HepG2 (cell line): ENCODE results near the gene DPH7. TPM values are rescaled to one million over a fixed set of nuclear protein-coding genes. Genes with fewer than 3 reads are reported as not detected.

Source experiments
- AHDC1 ChIP-seq: sonication (generic); formaldehyde crosslinking; IDR thresholded peaks from 2 replicates; pipeline ENCODE4 v1.5.1; 2020; ENCODE audit warnings: mild to moderate bottlenecking, missing genetic modification reagents, borderline replicate concordance
- CREM ChIP-seq, 2 experiments: sonication (generic) in 1 of 2; formaldehyde crosslinking in 1 of 2; IDR thresholded peaks; 2 replicates each; pipeline versions ENCODE4 v1.4.0 to v1.6.1; 2016 to 2020; ENCODE audit warnings: antibody characterized with exemption in 1 of 2, mild to moderate bottlenecking in 1 of 2, missing genetic modification reagents in 1 of 2
- FOXK1 ChIP-seq: sonication (generic); formaldehyde crosslinking; IDR thresholded peaks from 2 replicates; pipeline ENCODE4 v1.4.0; 2020; ENCODE audit warnings: low read depth, missing genetic modification reagents, borderline replicate concordance
- HES4 ChIP-seq: sonication (generic); formaldehyde crosslinking; IDR thresholded peaks from 2 replicates; pipeline ENCODE4 v1.9.0; 2021; ENCODE audit warnings: mild to moderate bottlenecking, missing genetic modification reagents, borderline replicate concordance
- HNF4A ChIP-seq: sonication (generic); formaldehyde crosslinking; IDR thresholded peaks from 2 replicates; pipeline ENCODE4 v1.4.0; 2020; ENCODE audit warnings: missing genetic modification reagents
- KLF15 ChIP-seq: sonication (generic); formaldehyde crosslinking; IDR thresholded peaks from 2 replicates; pipeline ENCODE4 v1.8.1; 2023; ENCODE audit warnings: borderline replicate concordance, mild to moderate bottlenecking, inconsistent platforms, missing genetic modification reagents, mixed read lengths
- MED1 ChIP-seq: sonication (generic); formaldehyde crosslinking; IDR thresholded peaks from 2 replicates; pipeline ENCODE4 v1.4.0; 2020; ENCODE audit warnings: missing genetic modification reagents
- RBM22 ChIP-seq: fragments of 200-400 bp; formaldehyde crosslinking; optimal IDR thresholded peaks from 2 replicates; pipeline ENCODE3; 2017; ENCODE audit warnings: mild to moderate bottlenecking, low read length, moderate library complexity
- SALL1 ChIP-seq: sonication (generic); formaldehyde crosslinking; IDR thresholded peaks from 2 replicates; pipeline ENCODE4 v1.8.0; 2022; ENCODE audit warnings: mild to moderate bottlenecking, missing genetic modification reagents
- ZNF562 ChIP-seq: sonication (generic); formaldehyde crosslinking; IDR thresholded peaks from 2 replicates; pipeline ENCODE4 v1.8.0; 2022; ENCODE audit warnings: missing genetic modification reagents, borderline replicate concordance
- ZNF687 ChIP-seq: sonication (generic); formaldehyde crosslinking; IDR thresholded peaks from 2 replicates; pipeline ENCODE4 v1.5.1; 2020; ENCODE audit warnings: mild to moderate bottlenecking, missing genetic modification reagents, moderate library complexity
- ZNF782 ChIP-seq: sonication (generic); formaldehyde crosslinking; IDR thresholded peaks from 2 replicates; pipeline ENCODE4 v1.4.0; 2020; ENCODE audit warnings: missing genetic modification reagents, mild to moderate bottlenecking, borderline replicate concordance
- ZSCAN25 ChIP-seq: sonication (generic); formaldehyde crosslinking; IDR thresholded peaks from 2 replicates; pipeline ENCODE4 v1.8.0; 2022; ENCODE audit warnings: mild to moderate bottlenecking, missing genetic modification reagents
- polyA plus RNA-seq, 8 experiments: library from polyadenylated mRNA; depleted of rRNA in 3 of 8; stranded (reverse) in 7 of 8; unstranded in 1 of 8; fragments of >200 nt; fragmentation: Illumina TruSeq in 4 of 8; extraction: Trizol in 4 of 8; gene quantifications; 2 replicates each; pipeline versions ENCODE4 v1.2.1 to v1.2.3, GENCODE V29; 2011 to 2016; ENCODE audit warnings: low read depth in 4 of 8, missing spikeins in 1 of 8, mixed read lengths in 1 of 8; ENCODE audit not compliant: insufficient read depth in 1 of 8
- total RNA-seq, 5 experiments: library from RNA; depleted of rRNA; stranded (reverse); fragments of >200 nt; fragmentation: Illumina TruSeq; extraction: Trizol; gene quantifications; 2 replicates each; pipeline ENCODE4 v1.2.3, GENCODE V29; 2016; ENCODE audit warnings: low read depth in 1 of 5
- TF ChIP-seq, protein P1 (sequence below): sonication (generic); formaldehyde crosslinking; IDR thresholded peaks from 2 replicates; pipeline ENCODE4 v1.4.0; 2020; ENCODE audit warnings: missing genetic modification reagents
- TF ChIP-seq, protein P2 (sequence below): sonication (generic); formaldehyde crosslinking; IDR thresholded peaks from 2 replicates; pipeline ENCODE4 v1.5.1; 2020; ENCODE audit warnings: missing genetic modification reagents, mild to moderate bottlenecking, borderline replicate concordance

The DPH7 gene
- total and polyA plus RNA-seq, 2 of the 13 experiments (the other 11 are each of a cell fraction or from before 2014, with no cell fraction given), result 27.6 to 31.6 TPM

DNA sequence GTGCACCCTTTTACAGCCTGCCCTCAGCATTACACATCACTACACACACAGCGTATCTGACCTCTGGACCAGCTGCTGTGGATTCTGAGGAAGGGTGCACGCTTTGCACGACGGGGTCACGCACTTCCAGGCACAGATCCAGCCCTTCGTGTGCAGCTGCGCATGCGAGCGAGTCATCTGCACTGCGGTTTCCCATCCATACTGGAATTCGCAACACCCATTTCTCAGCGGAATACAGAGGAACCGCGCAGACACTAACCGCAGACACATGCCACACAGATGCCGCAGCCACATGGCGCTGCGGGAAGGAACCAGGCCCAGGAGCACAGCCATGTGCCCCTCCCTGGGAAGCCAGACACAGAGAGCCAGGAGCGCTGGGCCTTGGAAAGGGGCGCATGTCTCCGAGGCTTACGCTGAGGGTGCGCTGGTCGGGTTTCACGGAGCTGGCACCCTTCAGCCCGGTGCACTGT lies 72.0 kb downstream of the DPH7 start (continued):
- TF ChIP-seq MED1 (CRISPR knock-in tag), result 0 out of 2 replicates have a peak, but pooled peaks have one; percentile 16
- TF ChIP-seq KLF15 (CRISPR knock-in tag), result no peak
- peak; percentile 54; the same call in 1 of the 2 replicates for TF ChIP-seq SALL1
- TF ChIP-seq HNF4A (CRISPR knock-in tag), result peak; percentile 41; the same call in 1 of the 2 replicates
- 0 out of 2 replicates have a peak, but pooled peaks have one; percentile 19 for TF ChIP-seq ZSCAN25 (CRISPR knock-in tag)
- 0 out of 2 replicates have a peak, but pooled peaks have one; percentile 26 for TF ChIP-seq ZNF782
- no peak for TF ChIP-seq RBM22
- peak; percentile 78 for TF ChIP-seq ZNF687 (CRISPR knock-in tag)
- TF ChIP-seq FOXK1 (CRISPR knock-in tag), result peak; percentile 10; the same call in 1 of the 2 replicates
- 0 out of 2 replicates have a peak, but pooled peaks have one; percentile 25 for TF ChIP-seq AHDC1 (CRISPR knock-in tag)
- TF ChIP-seq HES4, result peak; percentile 43; the same call in 1 of the 2 replicates
- no peak for TF ChIP-seq ZNF562 (CRISPR knock-in tag)
- TF ChIP-seq, protein P1, sequence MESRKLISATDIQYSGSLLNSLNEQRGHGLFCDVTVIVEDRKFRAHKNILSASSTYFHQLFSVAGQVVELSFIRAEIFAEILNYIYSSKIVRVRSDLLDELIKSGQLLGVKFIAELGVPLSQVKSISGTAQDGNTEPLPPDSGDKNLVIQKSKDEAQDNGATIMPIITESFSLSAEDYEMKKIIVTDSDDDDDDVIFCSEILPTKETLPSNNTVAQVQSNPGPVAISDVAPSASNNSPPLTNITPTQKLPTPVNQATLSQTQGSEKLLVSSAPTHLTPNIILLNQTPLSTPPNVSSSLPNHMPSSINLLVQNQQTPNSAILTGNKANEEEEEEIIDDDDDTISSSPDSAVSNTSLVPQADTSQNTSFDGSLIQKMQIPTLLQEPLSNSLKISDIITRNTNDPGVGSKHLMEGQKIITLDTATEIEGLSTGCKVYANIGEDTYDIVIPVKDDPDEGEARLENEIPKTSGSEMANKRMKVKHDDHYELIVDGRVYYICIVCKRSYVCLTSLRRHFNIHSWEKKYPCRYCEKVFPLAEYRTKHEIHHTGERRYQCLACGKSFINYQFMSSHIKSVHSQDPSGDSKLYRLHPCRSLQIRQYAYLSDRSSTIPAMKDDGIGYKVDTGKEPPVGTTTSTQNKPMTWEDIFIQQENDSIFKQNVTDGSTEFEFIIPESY (CRISPR knock-in tag), result peak; percentile 52; the same call in 1 of the 2 replicates
- TF ChIP-seq, protein P2, sequence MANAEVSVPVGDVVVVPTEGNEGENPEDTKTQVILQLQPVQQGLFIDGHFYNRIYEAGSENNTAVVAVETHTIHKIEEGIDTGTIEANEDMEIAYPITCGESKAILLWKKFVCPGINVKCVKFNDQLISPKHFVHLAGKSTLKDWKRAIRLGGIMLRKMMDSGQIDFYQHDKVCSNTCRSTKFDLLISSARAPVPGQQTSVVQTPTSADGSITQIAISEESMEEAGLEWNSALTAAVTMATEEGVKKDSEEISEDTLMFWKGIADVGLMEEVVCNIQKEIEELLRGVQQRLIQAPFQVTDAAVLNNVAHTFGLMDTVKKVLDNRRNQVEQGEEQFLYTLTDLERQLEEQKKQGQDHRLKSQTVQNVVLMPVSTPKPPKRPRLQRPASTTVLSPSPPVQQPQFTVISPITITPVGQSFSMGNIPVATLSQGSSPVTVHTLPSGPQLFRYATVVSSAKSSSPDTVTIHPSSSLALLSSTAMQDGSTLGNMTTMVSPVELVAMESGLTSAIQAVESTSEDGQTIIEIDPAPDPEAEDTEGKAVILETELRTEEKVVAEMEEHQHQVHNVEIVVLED (CRISPR knock-in tag), result 0 out of 2 replicates have a peak, but pooled peaks have one; percentile 20
- no peak for TF ChIP-seq CREM (IDR thresholded peaks at IDR 0.05)
- no peak for TF ChIP-seq CREM (CRISPR knock-in tag; IDR thresholded peaks at IDR 0.05)
